Activated naive CD4-positive, alpha-beta T cell treated with anti-CD3 and anti-CD28 coated beads for 36 hours (primary cell): ENCODE results near the gene RAB1B. TPM values are rescaled to one million over a fixed set of nuclear protein-coding genes. Genes with fewer than 3 reads are reported as not detected.

Experiments used
- CTCF ChIA-PET: fragments of 350-600 bp; sonication (Branson Sonifier 250); formaldehyde crosslinking; loops from one replicate; lab custom pipeline; 2021; ENCODE audit warnings: antibody characterized with exemption; lab: Charles Lee
- DNase-seq: peaks from one replicate; pipeline ENCODE4 v3.0.0-alpha.2; 2020
- H3K27ac Mint-ChIP-seq: one replicate; pipeline ENCODE4 v1.8.0; 2021; ENCODE audit warnings: mild to moderate bottlenecking, mixed read lengths
- H3K27me3 Mint-ChIP-seq: one replicate; pipeline ENCODE4 v1.8.0; 2021; ENCODE audit warnings: low read depth, mixed read lengths
- H3K36me3 Mint-ChIP-seq: one replicate; pipeline ENCODE4 v1.8.0; 2021; ENCODE audit warnings: low read depth, mixed read lengths
- H3K4me1 Mint-ChIP-seq: one replicate; pipeline ENCODE4 v1.8.0; 2021; ENCODE audit warnings: low read depth, mixed read lengths
- H3K4me3 Mint-ChIP-seq: one replicate; pipeline ENCODE4 v1.8.0; 2021; ENCODE audit warnings: mild to moderate bottlenecking, moderate library complexity, mixed read lengths
- H3K9me3 Mint-ChIP-seq: one replicate; pipeline ENCODE4 v1.8.0; 2021; ENCODE audit warnings: mixed read lengths
- intact Hi-C: fragments of 100-400 bp; cut with micrococcal nuclease; formaldehyde crosslinking; loops from one replicate; pipeline ENCODE4 v1.15.1; 2023
- total RNA-seq, 2 experiments: library from RNA; stranded (reverse); gene quantifications; one replicate each; pipeline ENCODE4 v1.2.3, GENCODE V29; 2021

Gene RAB1B
- total RNA-seq, 2 experiments from 2014 or later, result 112 to 115 TPM

DNA sequence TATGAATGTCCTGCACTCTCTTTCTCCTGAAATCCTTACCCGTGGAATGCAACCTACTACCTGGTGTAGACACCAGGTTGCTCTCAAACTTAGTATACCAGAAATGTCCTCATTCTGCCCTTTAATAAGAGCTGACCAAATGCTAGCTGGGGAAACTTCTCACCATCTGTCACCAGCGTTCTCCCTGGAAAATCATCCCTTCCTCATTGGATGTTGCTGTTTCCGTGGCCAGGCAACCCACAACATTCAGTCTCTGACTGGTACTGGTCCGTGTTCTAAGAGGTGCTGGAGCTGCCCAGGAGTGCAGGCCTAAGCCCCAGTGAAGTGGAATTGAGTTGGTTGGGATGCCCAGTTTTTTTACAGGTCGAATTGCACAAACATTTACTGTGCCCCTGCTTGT is 40.7 kb upstream of the RAB1B start:
- H3K36me3 Mint-ChIP-seq, result peaks cover 12% of the 10 kb centered on the region
- no peak overlapping the region for H3K4me3 Mint-ChIP-seq
- DNase-seq, result no peak
- intact Hi-C loops, result no loop called here
- no peaks in the 10 kb centered on the region for H3K9me3 Mint-ChIP-seq
- no peak overlapping the region for H3K27ac Mint-ChIP-seq
- CTCF ChIA-PET, result interaction anchor here (0.9 kb wide), 1 partner anchor 14 kb away, joined by 3 read pairs; no protein-coding TSS in a partner anchor
- H3K27me3 Mint-ChIP-seq, result no peaks in the 10 kb centered on the region
- peaks cover 7% of the 10 kb centered on the region for H3K4me1 Mint-ChIP-seq

DNA sequence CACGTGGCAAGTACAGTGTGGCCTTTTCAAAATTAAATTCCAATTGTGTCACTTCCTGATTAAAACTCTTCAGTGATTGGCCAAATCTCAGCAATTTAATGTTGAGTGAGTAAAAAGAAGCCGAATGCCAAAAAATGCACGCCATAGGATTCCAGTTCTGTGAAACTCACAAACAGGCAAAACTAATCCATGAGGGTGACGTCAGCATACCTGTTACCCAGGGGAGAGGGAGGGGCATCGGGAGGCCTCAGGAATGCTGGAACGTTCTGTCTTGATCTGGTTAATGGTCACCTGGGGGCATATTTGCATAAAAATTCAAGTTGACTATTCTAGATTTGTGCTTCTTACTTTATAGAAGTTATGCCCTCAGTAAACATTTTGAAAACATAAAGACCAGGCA is 39.9 kb upstream of the RAB1B start:
- Mint-ChIP-seq H3K4me3 (no peak overlapping the region), H3K27me3 (no peaks in the 10 kb centered on the region), H3K4me1 (peaks cover 5% of the 10 kb centered on the region), H3K36me3 (peaks cover 12% of the 10 kb centered on the region), H3K27ac (no peak overlapping the region), H3K9me3 (no peaks in the 10 kb centered on the region)
- intact Hi-C loops, result no loop called here
- CTCF ChIA-PET, result no interaction called here
- DNase-seq, result no peak

DNA sequence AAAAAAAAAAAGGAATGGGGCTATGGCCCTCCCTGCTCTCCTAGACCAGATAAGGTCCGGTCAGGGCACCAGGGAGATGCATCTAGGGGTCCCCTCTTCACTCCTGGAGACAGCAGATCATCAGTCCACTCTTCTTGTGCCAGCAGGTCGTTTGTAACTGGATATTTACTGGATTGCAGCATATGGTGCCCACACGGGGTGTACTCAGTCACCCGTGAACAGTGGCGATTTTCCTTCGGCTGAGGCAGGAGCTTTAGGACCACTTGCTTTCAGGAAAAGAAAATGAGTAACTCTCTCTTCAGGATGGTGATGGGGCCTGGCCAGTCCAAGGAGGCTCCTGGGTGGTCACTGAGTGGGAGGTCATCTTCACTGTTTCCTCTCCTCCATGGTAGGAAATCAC is 38.3 kb upstream of the RAB1B start:
- CTCF ChIA-PET, result no interaction called here
- H3K4me3 Mint-ChIP-seq, result no peak overlapping the region
- no peak overlapping the region for H3K27ac Mint-ChIP-seq
- no peaks in the 10 kb centered on the region for H3K27me3 Mint-ChIP-seq
- DNase-seq, result no peak
- H3K36me3 Mint-ChIP-seq, result peaks cover 19% of the 10 kb centered on the region
- intact Hi-C loops, result no loop called here
- no peaks in the 10 kb centered on the region for H3K9me3 Mint-ChIP-seq
- H3K4me1 Mint-ChIP-seq, result peaks cover 5% of the 10 kb centered on the region

DNA sequence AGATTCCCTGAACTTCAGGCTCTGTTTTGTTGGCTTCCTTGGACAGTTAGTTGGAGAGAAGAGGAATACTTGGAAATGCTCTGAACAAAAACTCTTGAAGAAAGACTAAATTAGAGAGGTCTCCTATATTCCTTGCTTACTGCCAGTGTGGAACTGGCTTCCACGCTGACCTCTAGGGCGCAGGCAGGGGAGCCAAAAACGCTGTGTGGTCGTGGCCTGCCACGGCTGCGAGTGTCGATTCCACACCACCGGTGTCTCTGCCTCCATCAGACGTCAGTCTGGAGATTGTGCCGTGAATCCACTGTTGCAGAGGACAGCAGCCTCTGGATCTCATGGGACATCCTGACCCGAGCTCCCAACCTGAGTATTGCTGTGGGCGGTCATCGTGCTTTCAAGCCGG is 37.5 kb upstream of the RAB1B start:
- intact Hi-C loops, result no loop called here
- no peak overlapping the region for H3K4me3 Mint-ChIP-seq
- DNase-seq, result no peak
- H3K36me3 Mint-ChIP-seq, result peaks cover 26% of the 10 kb centered on the region
- CTCF ChIA-PET, result no interaction called here
- no peaks in the 10 kb centered on the region for H3K9me3 Mint-ChIP-seq
- peaks cover 5% of the 10 kb centered on the region for H3K4me1 Mint-ChIP-seq
- no peaks in the 10 kb centered on the region for H3K27me3 Mint-ChIP-seq
- H3K27ac Mint-ChIP-seq, result peak overlapping the region; percentile 37

DNA sequence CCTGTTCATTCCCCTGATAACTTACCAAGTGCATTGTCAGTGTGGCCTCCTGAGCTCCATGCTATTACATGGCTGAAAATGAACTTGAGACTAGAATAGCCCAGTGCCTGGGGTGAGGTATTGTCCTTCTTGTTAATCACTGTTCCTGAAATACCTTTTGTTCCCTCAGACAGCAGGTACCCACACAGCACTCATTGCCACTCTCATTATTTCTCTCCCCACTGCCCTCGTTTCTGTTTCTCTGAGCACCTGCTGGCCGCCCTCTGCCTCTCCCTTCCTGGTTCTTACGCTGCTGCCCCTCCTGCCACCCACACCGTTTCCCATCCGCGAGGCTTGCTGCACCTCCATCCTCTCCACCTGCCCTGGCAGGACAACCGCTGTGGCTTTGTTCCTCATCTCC is 36.9 kb upstream of the RAB1B start:
- H3K9me3 Mint-ChIP-seq, result no peaks in the 10 kb centered on the region
- intact Hi-C loops, result no loop called here
- no peaks in the 10 kb centered on the region for H3K27me3 Mint-ChIP-seq
- no peak for DNase-seq
- peaks cover 26% of the 10 kb centered on the region for H3K36me3 Mint-ChIP-seq
- H3K27ac Mint-ChIP-seq, result no peak overlapping the region
- H3K4me3 Mint-ChIP-seq, result no peak overlapping the region
- CTCF ChIA-PET, result no interaction called here
- peaks cover under 1% of the 10 kb centered on the region for H3K4me1 Mint-ChIP-seq

DNA sequence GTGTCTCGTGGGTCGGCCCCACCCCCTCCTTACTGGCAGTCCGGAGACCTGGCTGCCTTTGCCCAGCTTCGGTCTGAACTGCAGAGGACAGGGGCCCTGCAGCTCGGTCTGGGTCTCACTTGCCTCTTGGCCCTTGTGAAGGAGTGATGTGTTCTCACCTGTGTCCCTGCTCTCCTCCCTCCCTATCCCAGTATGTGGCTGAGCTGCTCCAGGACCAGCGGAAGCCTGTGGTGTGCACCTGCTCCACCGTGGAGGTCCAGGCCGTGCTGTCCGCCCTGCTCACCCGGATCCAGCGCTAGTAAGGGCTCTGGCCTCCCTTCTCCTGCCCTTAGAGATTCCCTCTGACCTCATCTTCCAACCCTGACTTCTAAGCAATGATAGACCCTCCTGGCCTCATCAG is 35.7 kb upstream of the RAB1B start:
- CTCF ChIA-PET, result no interaction called here
- Mint-ChIP-seq H3K36me3 (peaks cover 26% of the 10 kb centered on the region), H3K4me3 (no peak overlapping the region), H3K27me3 (no peaks in the 10 kb centered on the region), H3K4me1 (no peaks in the 10 kb centered on the region), H3K9me3 (no peaks in the 10 kb centered on the region), H3K27ac (no peak overlapping the region)
- intact Hi-C loops, result no loop called here
- DNase-seq, result no peak

DNA sequence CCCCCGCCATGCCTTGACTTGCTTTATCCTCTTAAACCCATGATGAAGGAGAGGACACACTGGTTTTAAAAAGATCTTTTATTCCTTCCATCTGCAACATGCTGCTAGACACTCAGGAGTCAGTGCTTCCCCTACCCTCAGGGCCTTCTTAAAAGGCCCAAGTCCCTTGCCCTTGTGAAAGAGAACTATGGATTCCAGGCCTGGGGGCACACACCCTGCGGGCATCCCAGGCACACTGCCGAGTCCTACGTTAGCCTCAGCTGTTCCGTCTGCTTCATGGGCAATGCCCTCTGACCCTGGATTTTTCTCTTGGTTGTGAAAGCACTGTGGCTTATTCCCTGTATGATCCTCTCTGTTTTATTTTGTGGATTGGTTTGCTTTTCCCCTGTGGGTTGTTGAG is 35.1 kb upstream of the RAB1B start:
- H3K4me1 Mint-ChIP-seq, result no peaks in the 10 kb centered on the region
- no peaks in the 10 kb centered on the region for H3K27me3 Mint-ChIP-seq
- no peaks in the 10 kb centered on the region for H3K9me3 Mint-ChIP-seq
- no peak overlapping the region for H3K27ac Mint-ChIP-seq
- no peak overlapping the region for H3K4me3 Mint-ChIP-seq
- H3K36me3 Mint-ChIP-seq, result peaks cover 27% of the 10 kb centered on the region
- DNase-seq, result no peak
- CTCF ChIA-PET, result no interaction called here
- intact Hi-C loops, result no loop called here

DNA sequence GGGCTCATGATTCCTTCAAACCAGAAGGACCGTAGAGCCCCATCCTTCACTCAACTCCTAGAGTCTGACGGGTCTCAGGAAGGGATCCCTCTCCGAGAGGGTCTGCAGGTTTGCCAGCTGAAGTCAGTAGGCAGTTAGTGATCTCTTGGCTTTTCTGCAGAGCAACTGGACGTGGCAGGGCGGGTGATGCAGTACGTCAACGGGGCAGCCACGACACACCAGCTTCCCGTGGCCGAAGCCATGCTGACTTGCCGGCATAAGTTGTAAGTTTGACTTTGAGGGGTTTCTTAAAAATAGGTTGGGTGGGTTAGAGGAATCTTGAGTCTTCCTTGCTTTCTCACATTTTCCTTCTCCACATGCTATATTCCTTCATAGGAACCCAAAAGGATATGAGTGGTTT is 33.3 kb upstream of the RAB1B start:
- no peaks in the 10 kb centered on the region for H3K9me3 Mint-ChIP-seq
- no peak for DNase-seq
- CTCF ChIA-PET, result no interaction called here
- no peaks in the 10 kb centered on the region for H3K4me1 Mint-ChIP-seq
- intact Hi-C loops, result no loop called here
- H3K36me3 Mint-ChIP-seq, result peaks cover 24% of the 10 kb centered on the region
- H3K27me3 Mint-ChIP-seq, result no peaks in the 10 kb centered on the region
- no peak overlapping the region for H3K4me3 Mint-ChIP-seq
- H3K27ac Mint-ChIP-seq, result peak overlapping the region; percentile 22

DNA sequence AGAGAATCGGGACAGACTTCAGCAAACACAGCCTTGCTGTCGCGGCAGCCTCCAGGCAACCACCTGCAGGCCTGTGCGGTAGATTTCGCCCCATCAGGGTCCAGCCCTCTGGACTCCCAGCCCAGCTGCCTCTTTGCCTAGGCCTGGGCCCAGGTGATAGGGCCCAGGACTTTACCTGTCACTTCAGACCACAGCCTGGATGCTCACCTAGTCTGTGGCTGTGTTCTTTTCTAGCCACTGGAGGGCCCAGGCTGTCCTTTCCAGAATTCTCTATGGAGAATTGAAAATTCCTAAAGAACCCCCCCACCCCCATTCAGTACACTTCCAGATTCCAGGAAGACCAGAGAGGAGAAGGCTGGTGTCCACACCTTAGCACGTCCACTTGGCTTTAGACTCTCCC is 30.6 kb upstream of the RAB1B start:
- H3K9me3 Mint-ChIP-seq, result no peaks in the 10 kb centered on the region
- H3K36me3 Mint-ChIP-seq, result peaks cover 20% of the 10 kb centered on the region
- CTCF ChIA-PET, result no interaction called here
- no peaks in the 10 kb centered on the region for H3K4me1 Mint-ChIP-seq
- no peak for DNase-seq
- no peaks in the 10 kb centered on the region for H3K27me3 Mint-ChIP-seq
- no peak overlapping the region for H3K27ac Mint-ChIP-seq
- intact Hi-C loops, result no loop called here
- H3K4me3 Mint-ChIP-seq, result no peak overlapping the region

DNA sequence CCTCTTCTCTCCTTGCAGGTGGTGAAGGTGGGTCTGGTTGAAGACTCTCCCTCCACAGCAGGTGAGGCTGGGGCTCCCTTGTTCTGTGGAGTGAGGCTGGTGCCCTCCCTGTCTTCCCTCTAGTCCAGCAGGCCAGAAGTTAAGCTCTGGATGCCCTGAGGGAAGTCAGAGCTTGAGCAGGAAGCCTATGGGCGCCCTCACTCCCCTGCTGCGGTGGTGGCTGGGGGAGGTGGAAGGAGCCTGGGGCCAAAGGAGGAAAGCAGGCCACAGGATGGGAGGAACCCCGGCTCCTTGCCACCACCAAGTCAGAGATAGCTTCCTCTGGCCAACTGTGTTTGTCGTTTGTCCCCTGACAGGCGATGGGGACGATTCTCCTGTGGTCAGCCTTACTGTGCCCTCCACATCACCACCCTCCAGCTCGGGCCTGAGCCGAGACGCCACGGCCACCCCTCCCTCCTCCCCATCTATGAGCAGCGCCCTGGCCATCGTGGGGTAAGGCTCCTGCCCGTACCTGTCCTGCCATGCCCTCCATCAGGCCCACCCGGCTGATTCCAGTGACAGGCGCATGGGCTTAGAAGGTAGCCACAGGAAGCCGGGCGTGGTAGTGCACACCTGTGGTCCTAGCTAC is 29.5 kb upstream of the RAB1B start:
- Mint-ChIP-seq H3K27me3 (no peaks in the 10 kb centered on the region), H3K36me3 (peaks cover 18% of the 10 kb centered on the region), H3K27ac (no peak overlapping the region), H3K4me1 (no peaks in the 10 kb centered on the region), H3K9me3 (no peaks in the 10 kb centered on the region), H3K4me3 (no peak overlapping the region)
- intact Hi-C loops, result no loop called here
- no peak for DNase-seq
- CTCF ChIA-PET, result interaction anchor here (1.3 kb wide), 1 partner anchor 16 kb away, joined by 4 read pairs; no protein-coding TSS in a partner anchor

DNA sequence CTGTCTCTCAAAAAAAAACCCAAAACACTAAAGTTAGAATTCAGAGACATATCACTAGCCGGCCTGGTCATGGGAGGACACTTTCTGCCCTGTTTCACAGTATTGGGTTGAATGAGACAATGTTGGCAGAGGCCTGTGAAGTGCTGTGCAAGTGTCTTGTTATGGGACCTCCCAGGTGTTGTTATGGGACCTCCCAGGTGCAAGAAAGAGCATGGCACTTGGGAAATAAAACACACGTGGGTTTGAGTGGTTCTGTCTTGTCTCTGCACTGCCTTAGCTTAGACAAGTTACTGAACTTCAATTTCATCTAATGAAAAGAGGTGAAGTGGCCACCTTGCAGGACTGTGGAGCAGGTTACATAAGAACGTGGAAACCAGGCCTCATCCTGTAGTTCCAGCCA is 28.9 kb upstream of the RAB1B start:
- Mint-ChIP-seq H3K4me1 (no peaks in the 10 kb centered on the region), H3K9me3 (no peaks in the 10 kb centered on the region), H3K27ac (no peak overlapping the region), H3K27me3 (no peaks in the 10 kb centered on the region), H3K4me3 (no peak overlapping the region), H3K36me3 (peaks cover 16% of the 10 kb centered on the region)
- no peak for DNase-seq
- CTCF ChIA-PET, result interaction anchor here (1.3 kb wide), 1 partner anchor 17 kb away, joined by 4 read pairs; no protein-coding TSS in a partner anchor
- intact Hi-C loops, result no loop called here

DNA sequence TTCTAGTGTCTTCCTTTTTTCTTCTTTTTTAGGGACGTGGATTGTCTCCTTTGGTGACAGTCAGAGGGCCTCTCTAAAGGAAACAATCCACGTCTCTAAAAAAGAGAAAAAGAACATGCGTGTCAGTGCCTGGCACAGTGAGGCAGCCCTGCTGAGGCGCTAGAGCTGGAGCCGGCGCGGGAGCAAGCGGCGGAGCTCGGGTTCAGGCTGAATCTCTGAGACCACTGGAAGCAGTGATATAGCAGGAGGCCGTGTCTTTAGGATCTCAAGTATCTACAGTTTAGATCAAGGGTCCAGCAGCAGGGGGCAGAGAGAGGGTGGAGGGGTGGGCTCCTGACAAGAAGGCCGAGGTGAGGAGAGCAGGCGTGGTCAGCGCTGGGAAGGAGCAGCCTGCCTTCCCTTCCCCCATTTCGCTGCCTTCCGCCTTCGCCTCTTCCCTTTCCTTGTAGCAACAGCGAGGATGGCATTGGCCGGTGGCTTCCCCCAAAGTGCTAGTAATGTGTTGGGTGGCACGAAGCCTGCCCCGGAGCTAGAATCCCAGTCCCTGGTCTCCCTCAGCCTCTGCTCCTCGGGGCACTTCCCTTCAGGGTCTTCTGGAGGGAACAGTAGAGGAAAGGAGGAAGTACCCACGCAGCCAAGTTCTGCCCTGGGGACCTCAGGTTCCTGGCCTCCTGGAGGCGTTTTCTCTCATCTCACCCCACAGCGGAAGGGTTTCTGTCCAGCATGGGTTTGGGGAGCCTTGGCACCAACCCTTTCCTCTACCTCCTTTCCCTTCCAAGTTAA is 28.2 kb upstream of the RAB1B start:
- Mint-ChIP-seq H3K27ac (no peak overlapping the region), H3K9me3 (no peaks in the 10 kb centered on the region), H3K36me3 (peaks cover 14% of the 10 kb centered on the region), H3K4me1 (no peaks in the 10 kb centered on the region), H3K4me3 (no peak overlapping the region), H3K27me3 (no peaks in the 10 kb centered on the region)
- CTCF ChIA-PET, result interaction anchor here (0.9 kb wide), 1 partner anchor 16 kb away, joined by 3 read pairs; no protein-coding TSS in a partner anchor
- no peak for DNase-seq
- intact Hi-C loops, result no loop called here

DNA sequence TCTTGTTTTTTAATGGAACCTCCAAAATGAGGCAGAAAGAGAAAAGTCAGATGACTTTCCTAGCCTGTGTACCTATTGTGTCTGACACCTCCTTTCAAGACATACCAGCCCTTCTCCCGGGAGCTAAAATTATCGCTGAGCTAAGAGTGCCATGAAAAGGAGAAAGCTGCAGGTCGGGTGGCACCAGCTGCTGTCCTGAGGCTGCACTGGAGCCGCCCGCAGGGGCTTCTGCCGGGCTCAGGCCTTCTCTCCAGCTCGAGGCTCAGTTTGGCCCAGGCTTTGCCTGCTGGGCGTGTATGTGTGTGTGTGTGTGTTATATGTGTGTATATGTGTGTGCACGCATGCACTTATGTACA is 27.7 kb upstream of the RAB1B start:
- Mint-ChIP-seq H3K27me3 (no peaks in the 10 kb centered on the region), H3K27ac (no peak overlapping the region), H3K9me3 (no peaks in the 10 kb centered on the region), H3K4me3 (no peak overlapping the region), H3K36me3 (peaks cover 9% of the 10 kb centered on the region), H3K4me1 (no peaks in the 10 kb centered on the region)
- intact Hi-C loops, result no loop called here
- no peak for DNase-seq
- CTCF ChIA-PET, result interaction anchor here (0.9 to 1.2 kb wide), 2 partner anchors 14 to 15 kb away, joined by 3 read pairs; no protein-coding TSS in a partner anchor
